Pancreas (tissue), 10 donors: ENCODE results near the gene DNAH6. TPM values are rescaled to one million over a fixed set of nuclear protein-coding genes. Genes with fewer than 3 reads are reported as not detected.

ENCODE experiments used
- ATAC-seq, 4 donors: fragments of 200-7000 bp; cut with Tn5 transposase; one replicate each; pipeline versions ENCODE4 v1.8.0 to v1.9.1; 2020; ENCODE audit warnings: mild to moderate bottlenecking in 4 of 4, moderate library complexity in 4 of 4
- DNase-seq, 6 donors: peaks; one replicate each; pipeline ENCODE4 v3.0.0-alpha.2; 2020
- FAIRE-seq: peaks from 2 replicates; lab custom pipeline; 2012; peaks lifted over from hg19 to GRCh38; lab: Jason Lieb, UNC
- H3K27ac ChIP-seq, 4 donors: fragments of 200-600 bp; sonication (generic); 1 replicate in 3 of 4; 2 replicates in 1 of 4; pipeline versions ENCODE4 v1.5.0 to v1.8.0; 2020
- H3K27me3 ChIP-seq, 4 donors: fragments of 200-600 bp; one replicate each; pipeline ENCODE4 v1.8.0; 2021
- H3K36me3 ChIP-seq, 3 donors: fragments of 200-600 bp; sonication (generic) in 1 of 3; one replicate each; pipeline versions ENCODE4 v1.5.0 to v1.8.0; 2020 to 2021
- H3K4me1 ChIP-seq, 3 donors: fragments of 200-600 bp; one replicate each; pipeline ENCODE4 v1.8.0; 2021
- H3K4me3 ChIP-seq, 4 donors: fragments of 200-600 bp; sonication (generic) in 2 of 4; one replicate each; pipeline versions ENCODE4 v1.5.0 to v1.8.0; 2020 to 2021
- H3K9me3 ChIP-seq, 4 donors: fragments of 200-600 bp; one replicate each; pipeline ENCODE4 v1.8.0; 2021
- WGBS, 2 donors: extraction: QIAGEN DNeasy Blood & Tissue Kit; methylation state at CpG; one replicate each; pipeline ENCODE4 v1.1.7; 2013; 5-methylcytosine and 5-hydroxymethylcytosine counted together
- intact Hi-C, 3 donors: fragments of 100-400 bp; cut with DNase I; formaldehyde crosslinking; loops; one replicate each; pipeline versions ENCODE4 v1.11.1 to v1.14.2; 2022
- polyA plus RNA-seq, 2 donors: library from polyadenylated mRNA; stranded (reverse); fragments of 200-250 nt; gene quantifications; one replicate each; pipeline ENCODE4 v1.2.3, GENCODE V29; 2013
- total RNA-seq, 6 donors: library from RNA; stranded (reverse); fragmentation: NEBNext Ultra II Directional in 4 of 6; extraction: Animal tissue kit (Norgen Biotek cat#: 25700) in 4 of 6; gene quantifications; one replicate each; pipeline versions ENCODE4 v1.2.1 to v1.2.4, GENCODE V29; 2021 to 2023
- TF ChIP-seq, protein P1 (sequence below), 4 donors: fragments of 200-600 bp; sonication (generic) in 3 of 4; IDR thresholded peaks; one replicate each; pipeline versions ENCODE4 v1.5.0 to v1.8.0; 2021; ENCODE audit warnings: antibody characterized with exemption in 4 of 4
- donor health status: healthy with polysubstance abuse.
- donor health status: DM: no; HTN: no; CAD: no; lungs with moderate emphysema.
- donor health status: DM: no; HTN: no; CAD: no.
- donor health status: control.
- donor health status: control.
- donor health status: Bipolar disorder and iron deficiency.
- donor health status: DM: yes; HTN: yes; CAD: no.
- donor health status: DM: no; HTN: no; CAD: no.
- donor health status: DM: no; HTN: no; CAD: no.
- donor health status: DM: yes; HTN: yes; CAD: no.

The DNAH6 gene
- total and polyA plus RNA-seq, 8 donors, result 0.19 to 1.6 (median 0.81) TPM

GRCh38 chr2:84483320-84483719 is 33.0 kb upstream of the DNAH6 start:
- TF ChIP-seq, protein P1, sequence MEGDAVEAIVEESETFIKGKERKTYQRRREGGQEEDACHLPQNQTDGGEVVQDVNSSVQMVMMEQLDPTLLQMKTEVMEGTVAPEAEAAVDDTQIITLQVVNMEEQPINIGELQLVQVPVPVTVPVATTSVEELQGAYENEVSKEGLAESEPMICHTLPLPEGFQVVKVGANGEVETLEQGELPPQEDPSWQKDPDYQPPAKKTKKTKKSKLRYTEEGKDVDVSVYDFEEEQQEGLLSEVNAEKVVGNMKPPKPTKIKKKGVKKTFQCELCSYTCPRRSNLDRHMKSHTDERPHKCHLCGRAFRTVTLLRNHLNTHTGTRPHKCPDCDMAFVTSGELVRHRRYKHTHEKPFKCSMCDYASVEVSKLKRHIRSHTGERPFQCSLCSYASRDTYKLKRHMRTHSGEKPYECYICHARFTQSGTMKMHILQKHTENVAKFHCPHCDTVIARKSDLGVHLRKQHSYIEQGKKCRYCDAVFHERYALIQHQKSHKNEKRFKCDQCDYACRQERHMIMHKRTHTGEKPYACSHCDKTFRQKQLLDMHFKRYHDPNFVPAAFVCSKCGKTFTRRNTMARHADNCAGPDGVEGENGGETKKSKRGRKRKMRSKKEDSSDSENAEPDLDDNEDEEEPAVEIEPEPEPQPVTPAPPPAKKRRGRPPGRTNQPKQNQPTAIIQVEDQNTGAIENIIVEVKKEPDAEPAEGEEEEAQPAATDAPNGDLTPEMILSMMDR (IDR thresholded peaks at IDR 0.05), result no peak
- no peaks in the 10 kb centered on the region for H3K36me3 ChIP-seq
- ATAC-seq (no peak), FAIRE-seq (no peak), DNase-seq (no peak)
- intact Hi-C loops, result no loop called here
- peaks cover 10 to 30% (median 20%) of the 10 kb centered on the region in 3 donors for H3K4me1 ChIP-seq
- no peak overlapping the region for H3K4me3 ChIP-seq
- WGBS, 2 donors, result 52 to 57% methylated on average over 1 of the region's 1 CpG
- H3K9me3 ChIP-seq, result no peaks in the 10 kb centered on the region
- no peak overlapping the region for H3K27ac ChIP-seq
- no peaks in the 10 kb centered on the region for H3K27me3 ChIP-seq

GRCh38 chr2:84486441-84487115 is 29.7 kb upstream of the DNAH6 start:
- ATAC-seq (peak; percentile 96), FAIRE-seq (peak; percentile 86), DNase-seq (peak in 4 of 6 donors; percentile 66 to 83 (median 82))
- H3K36me3 ChIP-seq, result no peaks in the 10 kb centered on the region
- intact Hi-C loops, result no loop called here
- H3K27ac ChIP-seq, result peak overlapping the region; percentile 43 to 84 (median 60)
- 7 to 13% methylated on average over 2 of the region's 2 CpGs for WGBS, 2 donors
- H3K27me3 ChIP-seq, result no peaks in the 10 kb centered on the region
- no peaks in the 10 kb centered on the region for H3K9me3 ChIP-seq
- no peak overlapping the region for H3K4me3 ChIP-seq
- TF ChIP-seq, protein P1 (IDR thresholded peaks at IDR 0.05), result no peak
- H3K4me1 ChIP-seq, result peaks cover 10 to 30% (median 20%) of the 10 kb centered on the region in 3 donors

GRCh38 chr2:84487298-84487996 is 28.9 kb upstream of the DNAH6 start:
- TF ChIP-seq, protein P1 (IDR thresholded peaks at IDR 0.05), result no peak
- no peaks in the 10 kb centered on the region for H3K9me3 ChIP-seq
- FAIRE-seq (no peak), ATAC-seq (no peak), DNase-seq (no peak)
- no peaks in the 10 kb centered on the region for H3K27me3 ChIP-seq
- no peaks in the 10 kb centered on the region for H3K36me3 ChIP-seq
- 34 to 36% methylated on average over 3 of the region's 3 CpGs for WGBS, 2 donors
- no peak overlapping the region for H3K4me3 ChIP-seq
- peak overlapping the region in 2 of 4 donors; percentile 5 to 84 for H3K27ac ChIP-seq
- intact Hi-C loops, result no loop called here
- peaks cover 10 to 30% (median 20%) of the 10 kb centered on the region in 3 donors for H3K4me1 ChIP-seq

GRCh38 chr2:84491256-84491655 is 25.0 kb upstream of the DNAH6 start:
- ATAC-seq, result no peak
- Histone ChIP-seq H3K9me3 (no peaks in the 10 kb centered on the region), H3K4me1 (peaks cover 2 to 14% (median 13%) of the 10 kb centered on the region in 3 donors), H3K27me3 (no peaks in the 10 kb centered on the region), H3K27ac (no peak overlapping the region), H3K36me3 (no peaks in the 10 kb centered on the region), H3K4me3 (no peak overlapping the region)
- DNase-seq, result no peak
- intact Hi-C loops, result no loop called here
- 46% methylated on average over 2 of the region's 2 CpGs for WGBS, 2 donors
- TF ChIP-seq, protein P1 (IDR thresholded peaks at IDR 0.05), result no peak
- FAIRE-seq, result no peak
